Endothelial cell of umbilical vein (primary cell): Measurements from ENCODE around the gene KRT15. TPM values are rescaled to one million over a fixed set of nuclear protein-coding genes. Genes with fewer than 3 reads are reported as not detected.

Experiments used
- BruUV-seq: library from RNA; stranded (reverse); fragments of 400-500 nt; replicated peaks from 2 replicates; lab custom pipeline; 2021; lab: Mats Ljungman, UMichigan
- CTCF ChIA-PET: fragments of 300-600, 350-600 bp; sonication (Branson Sonifier 250); formaldehyde crosslinking; loops from one replicate; lab custom pipeline; 2021; ENCODE audit warnings: antibody characterized with exemption, inconsistent platforms; lab: Charles Lee
- POLR2A ChIA-PET: fragments of 300-600, 350-600 bp; sonication (Branson Sonifier 250); formaldehyde crosslinking; loops from one replicate; lab custom pipeline; 2021; ENCODE audit warnings: antibody characterized with exemption, inconsistent platforms; lab: Charles Lee
- DNase-seq: peaks from one replicate; pipeline ENCODE4 v3.0.0-alpha.2; 2011; ENCODE audit warnings: low read depth, low spot score
- FAIRE-seq: peaks from 2 replicates; lab custom pipeline; 2011; peaks lifted over from hg19 to GRCh38; lab: Jason Lieb, UNC
- H2AFZ ChIP-seq: 2 replicates; pipeline ENCODE4 v1.6.0; 2012; ENCODE audit warnings: low read depth, low read length, control low read depth, inconsistent platforms
- H3K27ac ChIP-seq: 2 replicates; pipeline ENCODE4 v1.5.1; 2011; ENCODE audit warnings: low read depth, mild to moderate bottlenecking, control low read depth, low read length, moderate library complexity; ENCODE audit not compliant: insufficient read depth
- H3K27me3 ChIP-seq, 2 experiments: 2 replicates each; pipeline versions ENCODE4 v1.6.0 to v1.6.1; 2011; ENCODE audit warnings: low read length in 2 of 2, mixed read lengths in 1 of 2; ENCODE audit not compliant: control insufficient read depth in 2 of 2, insufficient read depth in 2 of 2
- H3K36me3 ChIP-seq, 2 experiments: 2 replicates in 1 of 2; 3 replicates in 1 of 2; pipeline ENCODE4 v1.5.1; 2011; ENCODE audit warnings: low read length in 2 of 2, mild to moderate bottlenecking in 1 of 2, moderate library complexity in 1 of 2; ENCODE audit not compliant: control insufficient read depth in 2 of 2, insufficient read depth in 2 of 2; ENCODE audit errors: extremely low read depth in 1 of 2
- H3K4me1 ChIP-seq: 3 replicates; pipeline ENCODE4 v1.5.1; 2011; ENCODE audit warnings: mild to moderate bottlenecking, low read length; ENCODE audit not compliant: control insufficient read depth, insufficient read depth; ENCODE audit errors: extremely low read depth
- H3K4me2 ChIP-seq: 2 replicates; pipeline ENCODE4 v1.6.1; 2011; ENCODE audit warnings: low read length, control low read depth, mixed read lengths; ENCODE audit not compliant: insufficient read depth
- H3K4me3 ChIP-seq, 3 experiments: fragments of 200-600 bp in 1 of 3; sonication (generic), shearing (Covaris generic) in 1 of 3; replicated peaks in 1 of 3; 2 replicates each; pipeline ENCODE4 v1.5.1; 2011 to 2016; ENCODE audit warnings: control low read depth in 3 of 3, low read length in 3 of 3, mild to moderate bottlenecking in 2 of 3, inconsistent platforms in 1 of 3, low read depth in 1 of 3, moderate library complexity in 1 of 3; ENCODE audit not compliant: insufficient read depth in 1 of 3
- H3K79me2 ChIP-seq: 2 replicates; pipeline ENCODE4 v1.6.0; 2012; ENCODE audit warnings: low read length, inconsistent platforms; ENCODE audit not compliant: control insufficient read depth, insufficient read depth
- H3K9ac ChIP-seq: replicated peaks from 2 replicates; pipeline ENCODE3; 2011; ENCODE audit warnings: low read length, control low read depth; ENCODE audit not compliant: insufficient read depth; ENCODE audit errors: extremely low read depth
- H3K9me1 ChIP-seq: replicated peaks from 3 replicates; pipeline ENCODE4 v1.6.0; 2011; ENCODE audit warnings: mild to moderate bottlenecking, low read length; ENCODE audit not compliant: control insufficient read depth, insufficient read depth; ENCODE audit errors: extremely low read depth
- H3K9me3 ChIP-seq: replicated peaks from 2 replicates; pipeline ENCODE4 v1.5.1; 2012; ENCODE audit warnings: low read length, inconsistent platforms; ENCODE audit not compliant: control insufficient read depth, insufficient read depth
- H4K20me1 ChIP-seq: replicated peaks from 2 replicates; pipeline ENCODE3; 2011; ENCODE audit warnings: mild to moderate bottlenecking, low read length; ENCODE audit not compliant: control insufficient read depth, insufficient read depth; ENCODE audit errors: extremely low read depth
- POLR2A ChIP-seq: IDR thresholded peaks from 2 replicates; pipeline ENCODE4 v1.6.1; 2012; ENCODE audit warnings: low read depth, mild to moderate bottlenecking, control low read depth, low read length
- dilution Hi-C: fragments of 300-500 bp; cut with MboI; formaldehyde crosslinking; loops from one replicate; pipeline ENCODE4 v1.15.0; 2019; ENCODE audit warnings: low sequenced_read_pairs; ENCODE audit not compliant: extremely low pct_ligation_motif_present
- intact Hi-C: fragments of 100-400 bp; cut with micrococcal nuclease; formaldehyde crosslinking; loops from one replicate; pipeline ENCODE4 v1.10.0; 2022
- microRNA-seq: library from miRNA; unstranded; fragments of <30 nt; microRNA quantifications from one replicate; pipeline ENCODE4 v1.2.0, GENCODE V29; 2021; ENCODE audit warnings: borderline number of aligned reads, borderline replicate concordance
- polyA plus RNA-seq, 4 experiments: library from polyadenylated mRNA; depleted of rRNA in 3 of 4; stranded (reverse) in 3 of 4; unstranded in 1 of 4; fragments of >200 nt; gene quantifications; 2 replicates each; pipeline versions ENCODE4 v1.2.1 to v1.2.3, GENCODE V29; 2011 to 2012; ENCODE audit warnings: missing spikeins in 1 of 4
- small RNA-seq: library from RNA; depleted of rRNA; stranded (forward); fragments of <200 nt; gene quantifications from one replicate; pipeline ENCODE3, GENCODE V24; 2012; ENCODE audit warnings: low replicate concordance, low read depth; ENCODE audit not compliant: insufficient read depth, insufficient read length
- total RNA-seq: library from RNA; stranded (reverse); gene quantifications from 2 replicates; pipeline ENCODE4 v1.2.3, GENCODE V29; 2021

Gene KRT15
- total and polyA plus RNA-seq, 2 donors (not counting 3 experiments of a cell fraction or from before 2014, with no cell fraction given) = 0.68 to 2.8 TPM

GRCh38 chr17:41463746-41464145, 54.9 kb downstream of the KRT15 start:
- Histone ChIP-seq H3K9ac (no peak overlapping the region), H3K27ac (no peak overlapping the region), H3K4me3 (no peak overlapping the region), H3K4me2 (no peak overlapping the region), H3K9me1 (no peaks in the 10 kb centered on the region), H3K79me2 (no peaks in the 10 kb centered on the region), H4K20me1 (no peaks in the 10 kb centered on the region), H3K4me1 (no peaks in the 10 kb centered on the region), H3K27me3 (peaks cover 2 to 9% of the 10 kb centered on the region in 2 experiments), H3K36me3 (no peaks in the 10 kb centered on the region), H3K9me3 (no peaks in the 10 kb centered on the region), H2AFZ (no peak overlapping the region)
- DNase-seq (no peak), FAIRE-seq (no peak)
- dilution Hi-C loops = no loop called here
- intact Hi-C loops = no loop called here
- ChIA-PET CTCF (interaction anchor here (1.0 kb wide), 1 partner anchor 85 kb away, joined by 4 read pairs; no protein-coding TSS in a partner anchor), POLR2A (no interaction called here)
- TF ChIP-seq POLR2A = no peak
- no TSS peak for BruUV-seq

Small RNA genes lying within 50 kb of the gene (microRNA-seq; reads per million reads assigned to microRNA genes)
- not detected for gene MIR6510

Small RNA genes lying within 50 kb of the gene (small RNA-seq; reads per million reads assigned to genes)
- not detected for gene RNU2-32P

Other genes with a start within 250 kb of the KRT15 start
- not detected in 2 replicates for gene KRTAP9-7, start 243.2 kb downstream of the KRT15 start, total RNA-seq
- gene KRTAP9-7, start 243.2 kb downstream of the KRT15 start, polyA plus RNA-seq = not detected in 2 replicates
- gene KRTAP29-1, start 216.0 kb downstream of the KRT15 start, total RNA-seq = not detected in 2 replicates
- not detected in 2 replicates for gene KRTAP29-1, start 216.0 kb downstream of the KRT15 start, polyA plus RNA-seq
- not detected in 2 replicates for gene KRTAP16-1, start 209.6 kb downstream of the KRT15 start, total RNA-seq
- gene KRTAP16-1, start 209.6 kb downstream of the KRT15 start, polyA plus RNA-seq = not detected in 2 replicates
- gene KRTAP17-1, start 203.2 kb downstream of the KRT15 start, total RNA-seq = not detected in 2 replicates
- gene KRTAP17-1, start 203.2 kb downstream of the KRT15 start, polyA plus RNA-seq = not detected in 2 replicates
- not detected in 2 replicates for gene KRT33A, start 168.1 kb downstream of the KRT15 start, total RNA-seq
- gene KRT33A, start 168.1 kb downstream of the KRT15 start, polyA plus RNA-seq = not detected in 2 replicates
- gene KRT33B, start 149.1 kb downstream of the KRT15 start, total RNA-seq = not detected in 2 replicates
- not detected in 2 replicates for gene KRT33B, start 149.1 kb downstream of the KRT15 start, polyA plus RNA-seq
- gene KRT34, start 136.6 kb downstream of the KRT15 start, total RNA-seq = not detected in 2 replicates
- gene KRT34, start 136.6 kb downstream of the KRT15 start, polyA plus RNA-seq = not detected in 2 replicates
- not detected in 2 replicates for gene KRT31, start 121.3 kb downstream of the KRT15 start, total RNA-seq
- not detected in 2 replicates for gene KRT31, start 121.3 kb downstream of the KRT15 start, polyA plus RNA-seq
- gene KRT37, start 94.3 kb downstream of the KRT15 start, total RNA-seq = not detected in 2 replicates
- gene KRT37, start 94.3 kb downstream of the KRT15 start, polyA plus RNA-seq = not detected in 2 replicates
- not detected in 2 replicates for gene KRT38, start 77.9 kb downstream of the KRT15 start, total RNA-seq
- not detected in 2 replicates for gene KRT38, start 77.9 kb downstream of the KRT15 start, polyA plus RNA-seq
- gene KRT32, start 51.5 kb downstream of the KRT15 start, total RNA-seq = not detected in 2 replicates
- gene KRT32, start 51.5 kb downstream of the KRT15 start, polyA plus RNA-seq = not detected in 2 replicates
- gene KRT35, start 37.7 kb downstream of the KRT15 start, total RNA-seq = not detected in 2 replicates
- gene KRT35, start 37.7 kb downstream of the KRT15 start, polyA plus RNA-seq = 0.08 TPM in 1 of 2 replicates, not detected in the other
- gene KRT36, start 29.0 kb downstream of the KRT15 start, total RNA-seq = not detected in 2 replicates
- 0.04 and 0.11 TPM in 2 replicates for gene KRT36, start 29.0 kb downstream of the KRT15 start, polyA plus RNA-seq
- not detected in 2 replicates for gene KRT13, start 13.3 kb downstream of the KRT15 start, total RNA-seq
- not detected in 2 replicates for gene KRT13, start 13.3 kb downstream of the KRT15 start, polyA plus RNA-seq
- gene KRT19, start 9.4 kb upstream of the KRT15 start, total RNA-seq = 14.9 and 23.3 TPM in 2 replicates
- 12.9 and 20.1 TPM in 2 replicates for gene KRT19, start 9.4 kb upstream of the KRT15 start, polyA plus RNA-seq
- gene KRT9, start 53.2 kb upstream of the KRT15 start, total RNA-seq = not detected in 2 replicates
- gene KRT9, start 53.2 kb upstream of the KRT15 start, polyA plus RNA-seq = not detected in 2 replicates
- 0.18 and 0.66 TPM in 2 replicates for gene KRT14, start 68.0 kb upstream of the KRT15 start, total RNA-seq
- gene KRT14, start 68.0 kb upstream of the KRT15 start, polyA plus RNA-seq = 0.11 and 0.12 TPM in 2 replicates
- gene KRT16, start 93.9 kb upstream of the KRT15 start, total RNA-seq = not detected in 2 replicates
- gene KRT16, start 93.9 kb upstream of the KRT15 start, polyA plus RNA-seq = not detected in 2 replicates
- gene KRT17, start 105.7 kb upstream of the KRT15 start, total RNA-seq = 0.55 and 1.6 TPM in 2 replicates
- 0.83 and 0.96 TPM in 2 replicates for gene KRT17, start 105.7 kb upstream of the KRT15 start, polyA plus RNA-seq
- gene EIF1, start 170.0 kb upstream of the KRT15 start, total RNA-seq = 814 and 839 TPM in 2 replicates
- gene EIF1, start 170.0 kb upstream of the KRT15 start, polyA plus RNA-seq = 145 and 168 TPM in 2 replicates
- gene GAST, start 193.4 kb upstream of the KRT15 start, total RNA-seq = not detected in 2 replicates
- gene GAST, start 193.4 kb upstream of the KRT15 start, polyA plus RNA-seq = not detected in 2 replicates
- gene HAP1, start 215.8 kb upstream of the KRT15 start, total RNA-seq = 0.23 and 0.24 TPM in 2 replicates
- 0.07 and 0.11 TPM in 2 replicates for gene HAP1, start 215.8 kb upstream of the KRT15 start, polyA plus RNA-seq